SK-N-SH (cell line): Measurements from ENCODE around the gene OR7G1. TPM values are rescaled to one million over a fixed set of nuclear protein-coding genes. Genes with fewer than 3 reads are reported as not detected.

Experiments used
- ELF1 ChIP-seq: IDR thresholded peaks from 2 replicates; pipeline ENCODE4 v1.4.0; 2012
- EP300 ChIP-seq, 2 experiments: IDR thresholded peaks; 2 replicates each; pipeline versions ENCODE4 v1.4.0 to v1.6.1; 2012; ENCODE audit warnings: borderline replicate concordance in 1 of 2, low read depth in 1 of 2, low read length in 1 of 2
- EZH2phosphoT487 ChIP-seq: fragments of 200-600 bp; sonication (generic); IDR thresholded peaks from 2 replicates; pipeline ENCODE4 v1.6.1; 2017; ENCODE audit warnings: low read depth, mixed run types, mild to moderate bottlenecking, antibody characterized with exemption, moderate library complexity, borderline replicate concordance
- FOSL2 ChIP-seq: IDR thresholded peaks from 2 replicates; pipeline ENCODE4 v1.4.0; 2012; ENCODE audit warnings: low read depth, mild to moderate bottlenecking, moderate library complexity, borderline replicate concordance
- FOXM1 ChIP-seq: IDR thresholded peaks from 2 replicates; pipeline ENCODE4 v1.4.0; 2012; ENCODE audit warnings: low read depth, mild to moderate bottlenecking
- GATA2 ChIP-seq: sonication (generic); formaldehyde crosslinking; IDR thresholded peaks from 2 replicates; pipeline ENCODE4 v1.5.0; 2020; ENCODE audit warnings: mild to moderate bottlenecking, missing genetic modification reagents
- IRF3 ChIP-seq: fragments of 150-350 bp; IDR thresholded peaks from 2 replicates; pipeline ENCODE4 v1.6.1; 2016; ENCODE audit warnings: mild to moderate bottlenecking, low read depth, low read length
- MEF2A ChIP-seq: IDR thresholded peaks from 2 replicates; pipeline ENCODE4 v1.4.0; 2012; ENCODE audit warnings: low read depth, borderline replicate concordance
- MXI1 ChIP-seq: IDR thresholded peaks from 2 replicates; pipeline ENCODE4 v1.6.1; 2012; ENCODE audit warnings: mild to moderate bottlenecking, low read depth, low read length, improper control_type of control experiment
- PBX3 ChIP-seq: IDR thresholded peaks from 2 replicates; pipeline ENCODE4; 2012
- POLR2AphosphoS5 ChIP-seq: IDR thresholded peaks from 2 replicates; pipeline ENCODE4 v1.6.1; 2012; ENCODE audit warnings: low read depth, low read length
- RCOR1 ChIP-seq: fragments of 150-350 bp; IDR thresholded peaks from 2 replicates; pipeline ENCODE4 v1.6.1; 2017; ENCODE audit warnings: antibody characterized with exemption, low read length
- REST ChIP-seq: IDR thresholded peaks from 2 replicates; pipeline ENCODE4 v1.6.1; 2012; ENCODE audit warnings: mild to moderate bottlenecking, low read depth, low read length, moderate library complexity
- SIN3A ChIP-seq: IDR thresholded peaks from 2 replicates; pipeline ENCODE4 v1.6.1; 2012; ENCODE audit warnings: low read depth, mild to moderate bottlenecking, low read length, moderate library complexity, borderline replicate concordance
- TCF12 ChIP-seq: IDR thresholded peaks from 2 replicates; pipeline ENCODE4 v1.4.0; 2012
- polyA plus RNA-seq, 3 experiments: library from polyadenylated mRNA; depleted of rRNA; stranded (reverse); fragments of >200 nt; gene quantifications; 2 replicates each; pipeline ENCODE4 v1.2.3, GENCODE V29; 2012
- TF ChIP-seq, protein P1 (sequence below): fragments of 150-350 bp; IDR thresholded peaks from 2 replicates; pipeline ENCODE4 v1.6.1; 2017; ENCODE audit warnings: antibody characterized with exemption, low read length, low read depth, borderline replicate concordance
- TF ChIP-seq, protein P2 (sequence below): IDR thresholded peaks from 2 replicates; pipeline ENCODE4 v1.4.0; 2012; ENCODE audit warnings: low read depth, borderline replicate concordance

The OR7G1 gene
- polyA plus RNA-seq, 1 of the 3 experiments (the other 2 are of a cell fraction), result not detected

DNA sequence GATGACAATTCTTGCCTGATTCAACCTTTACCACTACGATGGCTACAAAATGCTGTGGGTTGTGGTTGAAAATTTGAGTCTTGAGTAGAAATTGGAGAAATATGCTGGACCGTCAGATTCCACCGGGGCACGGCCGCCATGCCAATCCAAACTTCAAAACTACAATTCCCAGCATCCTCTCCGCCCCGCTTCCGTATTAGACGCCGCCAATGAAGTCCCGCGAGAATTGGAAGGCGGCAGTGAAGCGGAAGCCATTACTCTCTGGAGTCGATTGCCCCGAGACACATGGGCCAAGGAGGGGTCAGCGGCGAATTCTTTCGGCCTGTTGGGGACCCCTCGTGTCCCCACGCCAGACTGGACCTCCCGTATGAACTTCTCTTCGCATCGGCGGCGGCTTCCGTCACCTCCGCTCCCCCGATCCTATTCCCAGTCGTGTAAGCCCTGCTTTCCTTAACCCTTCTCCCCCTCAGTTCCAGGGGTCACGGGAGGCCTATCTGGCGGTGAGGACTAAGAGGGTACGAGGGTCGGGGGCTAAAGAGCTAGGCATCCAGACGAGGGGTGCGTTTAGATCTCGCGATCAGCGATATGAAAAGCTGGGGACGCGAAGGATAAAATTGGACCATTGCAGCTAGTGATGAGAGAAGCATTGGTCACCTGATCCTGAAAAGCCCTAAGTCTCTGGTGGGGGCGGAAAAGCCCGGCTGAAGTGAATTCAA is 24.8 kb upstream of the OR7G1 start, which contains the start of gene ZNF317 (continued):
- TF ChIP-seq, protein P1, sequence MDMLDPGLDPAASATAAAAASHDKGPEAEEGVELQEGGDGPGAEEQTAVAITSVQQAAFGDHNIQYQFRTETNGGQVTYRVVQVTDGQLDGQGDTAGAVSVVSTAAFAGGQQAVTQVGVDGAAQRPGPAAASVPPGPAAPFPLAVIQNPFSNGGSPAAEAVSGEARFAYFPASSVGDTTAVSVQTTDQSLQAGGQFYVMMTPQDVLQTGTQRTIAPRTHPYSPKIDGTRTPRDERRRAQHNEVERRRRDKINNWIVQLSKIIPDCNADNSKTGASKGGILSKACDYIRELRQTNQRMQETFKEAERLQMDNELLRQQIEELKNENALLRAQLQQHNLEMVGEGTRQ, result no peak
- TF ChIP-seq GATA2 (no peak), MEF2A (no peak), MXI1 (peak; percentile 67), ELF1 (peak; percentile 100), RCOR1 (no peak), EZH2phosphoT487 (no peak), REST (no peak; the same call in 1 of the 2 replicates), IRF3 (no peak), SIN3A (peak; percentile 55; the same call in 1 of the 2 replicates), EP300 (IDR thresholded peaks at IDR 0.05; ENCODE audit: borderline replicate concordance in 1 of 2, low read depth in 1 of 2, low read length in 1 of 2) (no peak), FOXM1 (no peak), PBX3 (peak; percentile 15; the same call in 1 of the 2 replicates), FOSL2 (no peak), TCF12 (no peak), POLR2AphosphoS5 (peak; percentile 93)
- TF ChIP-seq, protein P2, sequence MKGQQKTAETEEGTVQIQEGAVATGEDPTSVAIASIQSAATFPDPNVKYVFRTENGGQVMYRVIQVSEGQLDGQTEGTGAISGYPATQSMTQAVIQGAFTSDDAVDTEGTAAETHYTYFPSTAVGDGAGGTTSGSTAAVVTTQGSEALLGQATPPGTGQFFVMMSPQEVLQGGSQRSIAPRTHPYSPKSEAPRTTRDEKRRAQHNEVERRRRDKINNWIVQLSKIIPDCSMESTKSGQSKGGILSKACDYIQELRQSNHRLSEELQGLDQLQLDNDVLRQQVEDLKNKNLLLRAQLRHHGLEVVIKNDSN, result no peak; the same call in 1 of the 2 replicates
